Measurements from ENCODE around the gene ENC1. TPM values are rescaled to one million over a fixed set of nuclear protein-coding genes. Genes with fewer than 3 reads are reported as not detected.

ENC1 gene
- total RNA-seq, 1 experiment from 2014 or later, result 38.8 TPM

DNA sequence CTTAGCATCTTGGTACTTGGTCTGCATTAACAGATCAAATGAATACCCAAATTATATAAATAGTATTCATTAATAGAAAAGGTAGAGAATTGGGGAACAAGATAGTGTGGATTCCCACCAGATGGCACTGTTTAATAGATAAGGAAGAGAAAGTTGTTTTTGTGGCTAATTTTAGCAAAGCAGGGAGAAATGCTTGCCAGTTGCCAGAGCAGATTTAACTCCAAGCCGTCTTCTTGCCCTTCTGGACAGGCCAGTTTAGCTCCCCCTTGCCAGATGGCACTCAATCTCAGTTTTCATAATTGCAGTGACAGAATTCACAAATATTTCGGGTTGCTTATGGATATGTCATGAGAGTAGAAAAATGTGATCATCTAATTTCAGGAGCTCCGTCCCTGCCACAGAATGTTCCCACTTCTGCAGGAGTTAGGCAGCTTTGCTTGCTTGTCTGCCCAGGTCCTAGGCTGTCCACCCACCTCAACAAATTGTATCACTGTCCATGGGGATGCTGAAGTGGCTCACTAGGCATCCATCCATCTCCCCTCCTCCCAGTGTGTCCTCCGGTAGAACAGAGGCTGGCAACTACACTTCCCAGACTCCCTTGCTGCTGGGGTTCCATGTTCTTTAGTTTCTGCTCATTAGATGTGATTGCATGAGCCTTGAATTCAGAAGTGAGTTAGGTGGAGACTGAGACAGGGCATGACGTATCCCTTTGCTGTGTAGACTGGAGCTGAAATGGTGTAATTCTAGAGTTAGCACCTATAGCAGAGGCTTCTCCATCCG is 32.7 kb upstream of the ENC1 start:
- Histone ChIP-seq H2AFZ (no peak overlapping the region), H3K79me2 (ENCODE audit: low read depth) (no peaks in the 10 kb centered on the region)

GRCh38 chr5:74672215-74672877 is 31.8 kb upstream of the ENC1 start:
- Histone ChIP-seq H3F3A (ENCODE audit: insufficient read depth, low read depth) (0 out of 2 replicates have a peak, but pooled peaks cover 5% of the 10 kb centered on the region), H3K4me1 (replicated peaks; ENCODE audit: insufficient read depth) (peaks cover 9% of the 10 kb centered on the region; the same call in 1 of the 2 replicates), H3K9me3 (ENCODE audit: insufficient read depth, low read depth) (peaks cover 12% of the 10 kb centered on the region; the same call in 1 of the 2 replicates), H3K27me3 (ENCODE audit: insufficient read depth, low read depth) (no peaks in the 10 kb centered on the region), H3K9me2 (ENCODE audit: insufficient read depth) (no peaks in the 10 kb centered on the region), H3K79me2 (ENCODE audit: low read depth) (no peaks in the 10 kb centered on the region), H3K4me2 (no peak overlapping the region), H2AFZ (no peak overlapping the region), H4K20me1 (ENCODE audit: insufficient read depth) (no peaks in the 10 kb centered on the region), H3K36me3 (ENCODE audit: low read depth) (no peaks in the 10 kb centered on the region), H3K27ac (no peak overlapping the region), H3K4me3 (no peak overlapping the region)
- no peak for DNase-seq
- ChIA-PET CTCF (no interaction called here), POLR2A (ENCODE audit: unreplicated experiment) (no interaction called here)
- TF ChIP-seq EZH2 (IDR thresholded peaks at IDR 0.05; ENCODE audit: low read depth), result no peak
- TF ChIP-seq, protein P1, sequence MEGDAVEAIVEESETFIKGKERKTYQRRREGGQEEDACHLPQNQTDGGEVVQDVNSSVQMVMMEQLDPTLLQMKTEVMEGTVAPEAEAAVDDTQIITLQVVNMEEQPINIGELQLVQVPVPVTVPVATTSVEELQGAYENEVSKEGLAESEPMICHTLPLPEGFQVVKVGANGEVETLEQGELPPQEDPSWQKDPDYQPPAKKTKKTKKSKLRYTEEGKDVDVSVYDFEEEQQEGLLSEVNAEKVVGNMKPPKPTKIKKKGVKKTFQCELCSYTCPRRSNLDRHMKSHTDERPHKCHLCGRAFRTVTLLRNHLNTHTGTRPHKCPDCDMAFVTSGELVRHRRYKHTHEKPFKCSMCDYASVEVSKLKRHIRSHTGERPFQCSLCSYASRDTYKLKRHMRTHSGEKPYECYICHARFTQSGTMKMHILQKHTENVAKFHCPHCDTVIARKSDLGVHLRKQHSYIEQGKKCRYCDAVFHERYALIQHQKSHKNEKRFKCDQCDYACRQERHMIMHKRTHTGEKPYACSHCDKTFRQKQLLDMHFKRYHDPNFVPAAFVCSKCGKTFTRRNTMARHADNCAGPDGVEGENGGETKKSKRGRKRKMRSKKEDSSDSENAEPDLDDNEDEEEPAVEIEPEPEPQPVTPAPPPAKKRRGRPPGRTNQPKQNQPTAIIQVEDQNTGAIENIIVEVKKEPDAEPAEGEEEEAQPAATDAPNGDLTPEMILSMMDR (conservative IDR thresholded peaks at IDR 0.05), result no peak
- BruUV-seq (replicated peaks), result no TSS peak
- intact Hi-C loops (cut with micrococcal nuclease; ENCODE audit: unreplicated experiment), result loop anchor here (5.0 to 10.0 kb wide), 2 partner anchors 230 to 662 kb away; partner anchors contain the start of gene HMGCR

More for the DNA sequence above, 32.7 kb upstream of the ENC1 start:
- Histone ChIP-seq H3K27me3 (ENCODE audit: insufficient read depth, low read depth) (no peaks in the 10 kb centered on the region), H3K9me2 (ENCODE audit: insufficient read depth) (no peaks in the 10 kb centered on the region), H3K9me3 (ENCODE audit: insufficient read depth, low read depth) (peaks cover 12% of the 10 kb centered on the region; the same call in 1 of the 2 replicates), H3K4me1 (replicated peaks; ENCODE audit: insufficient read depth) (peaks cover 9% of the 10 kb centered on the region; the same call in 1 of the 2 replicates), H3F3A (ENCODE audit: insufficient read depth, low read depth) (0 out of 2 replicates have a peak, but pooled peaks cover 5% of the 10 kb centered on the region), H3K36me3 (ENCODE audit: low read depth) (no peaks in the 10 kb centered on the region), H3K4me3 (no peak overlapping the region), H3K4me2 (peak overlapping the region; percentile 37; the same call in 1 of the 2 replicates), H3K27ac (no peak overlapping the region), H4K20me1 (ENCODE audit: insufficient read depth) (no peaks in the 10 kb centered on the region)
- peak; percentile 29 to 66 for DNase-seq
- CTCF ChIA-PET, result interaction anchor here (0.5 kb wide), 1 partner anchor 42 kb away, joined by 4 read pairs; no protein-coding TSS in a partner anchor
- intact Hi-C loops (cut with micrococcal nuclease; ENCODE audit: unreplicated experiment), result loop anchor here (1.0 to 10.0 kb wide), 4 partner anchors 229 to 662 kb away; partner anchors contain the start of gene HMGCR
- POLR2A ChIA-PET (ENCODE audit: unreplicated experiment), result no interaction called here
- BruUV-seq (replicated peaks), result no TSS peak
- TF ChIP-seq, protein P1 (conservative IDR thresholded peaks at IDR 0.05), result peak; percentile 63
- no peak for TF ChIP-seq EZH2 (IDR thresholded peaks at IDR 0.05; ENCODE audit: low read depth)

DNA sequence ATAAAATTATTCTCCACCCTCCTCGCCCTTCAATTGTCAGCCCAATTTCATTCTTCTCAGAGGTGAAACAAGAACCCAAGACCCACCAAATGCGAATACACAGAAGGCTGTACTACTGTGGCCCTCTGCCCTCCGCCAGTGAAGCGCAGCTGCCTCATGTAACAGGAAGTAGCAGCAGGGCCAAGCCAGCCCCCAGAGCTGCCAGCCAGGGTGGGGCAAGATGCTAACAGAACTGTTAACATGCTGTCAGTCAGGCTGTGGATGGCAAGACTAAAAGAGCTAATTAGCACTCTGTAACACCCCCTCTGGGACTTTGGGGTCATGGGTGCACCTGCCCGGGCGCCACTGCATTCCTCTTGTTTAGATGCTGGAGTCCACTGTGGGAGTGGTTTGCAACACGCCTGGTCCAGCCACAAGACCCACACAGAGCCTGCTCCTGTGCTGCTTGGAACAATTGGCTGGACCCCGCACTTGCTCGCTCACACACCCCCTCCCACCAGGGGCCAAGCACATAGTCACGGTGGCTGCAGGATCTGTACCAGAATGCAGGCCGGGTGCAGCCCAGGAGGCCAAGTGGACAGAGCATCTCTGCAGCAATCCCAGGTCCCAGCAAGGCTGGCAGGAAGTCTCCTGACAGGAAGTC is 30.0 kb upstream of the ENC1 start:
- ChIA-PET CTCF (no interaction called here), POLR2A (ENCODE audit: unreplicated experiment) (no interaction called here)
- Histone ChIP-seq H3F3A (ENCODE audit: insufficient read depth, low read depth) (0 out of 2 replicates have a peak, but pooled peaks cover 4% of the 10 kb centered on the region), H3K9me2 (ENCODE audit: insufficient read depth) (no peaks in the 10 kb centered on the region), H3K27ac (no peak overlapping the region), H3K4me1 (replicated peaks; ENCODE audit: insufficient read depth) (peaks cover 9% of the 10 kb centered on the region; the same call in 1 of the 2 replicates), H3K36me3 (ENCODE audit: low read depth) (no peaks in the 10 kb centered on the region), H3K4me2 (no peak overlapping the region), H4K20me1 (ENCODE audit: insufficient read depth) (no peaks in the 10 kb centered on the region), H3K79me2 (ENCODE audit: low read depth) (no peaks in the 10 kb centered on the region), H3K27me3 (ENCODE audit: insufficient read depth, low read depth) (no peaks in the 10 kb centered on the region), H3K4me3 (no peak overlapping the region), H2AFZ (no peak overlapping the region), H3K9me3 (ENCODE audit: insufficient read depth, low read depth) (peaks cover 12% of the 10 kb centered on the region; the same call in 1 of the 2 replicates)
- intact Hi-C loops (cut with micrococcal nuclease; ENCODE audit: unreplicated experiment), result loop anchor here (5.0 to 10.0 kb wide), 2 partner anchors 232 to 664 kb away; partner anchors contain the start of gene HMGCR
- no TSS peak for BruUV-seq (replicated peaks)
- no peak for TF ChIP-seq EZH2 (IDR thresholded peaks at IDR 0.05; ENCODE audit: low read depth)
- TF ChIP-seq, protein P1 (conservative IDR thresholded peaks at IDR 0.05), result no peak
- DNase-seq, result no peak

All from PC-9 (cell line).